T-cell (primary cell): ENCODE data around the gene TMEM240. TPM values are rescaled to one million over a fixed set of nuclear protein-coding genes. Genes with fewer than 3 reads are reported as not detected.

Experiments
- ATAC-seq, 4 experiments: fragments of 200-7000 bp in 3 of 4; fragments of 150-1000 bp in 1 of 4; cut with Tn5 transposase; replicated peaks in 1 of 4; 1 replicate in 3 of 4; 2 replicates in 1 of 4; pipeline ENCODE4 v1.10.0; 2021; ENCODE audit warnings: moderate library complexity in 3 of 4, mild to moderate bottlenecking in 2 of 4, moderate number of reproducible peaks in 1 of 4
- CTCF ChIA-PET, 2 donors: fragments of 300-600 bp; sonication (Branson Sonifier 250); formaldehyde crosslinking; loops; one replicate each; lab custom pipeline; 2022; ENCODE audit warnings: antibody characterized with exemption in 2 of 2; lab: Charles Lee
- POLR2A ChIA-PET, 2 donors: fragments of 300-600 bp; sonication (Branson Sonifier 250); formaldehyde crosslinking; loops; one replicate each; lab custom pipeline; 2022; ENCODE audit warnings: antibody characterized with exemption in 2 of 2; lab: Charles Lee
- DNase-seq, 35 experiments: peaks; one replicate each; pipeline versions ENCODE4 v3.0.0 to v3.0.0-alpha.2; 2013 to 2023
- H3K27ac ChIP-seq: one replicate; pipeline ENCODE4 v1.5.1; 2013; ENCODE audit warnings: low read length
- H3K27me3 ChIP-seq, 2 experiments: replicated peaks in 1 of 2; 1 replicate in 1 of 2; 2 replicates in 1 of 2; pipeline versions ENCODE4 v1.6.1 to v1.7.0; 2013; ENCODE audit warnings: low read length in 1 of 2, mixed read lengths in 1 of 2; ENCODE audit not compliant: control insufficient read depth in 2 of 2, insufficient read depth in 2 of 2; ENCODE audit errors: extremely low read depth in 1 of 2
- H3K36me3 ChIP-seq, 2 donors: 1 replicate in 1 of 2; 2 replicates in 1 of 2; pipeline versions ENCODE4 v1.6.1 to v1.7.0; 2013; ENCODE audit warnings: low read length in 1 of 2; ENCODE audit not compliant: control insufficient read depth in 2 of 2, insufficient read depth in 1 of 2; ENCODE audit errors: extremely low read depth in 1 of 2
- H3K4me1 ChIP-seq, 2 experiments: 1 replicate in 1 of 2; 2 replicates in 1 of 2; pipeline versions ENCODE4 v1.6.1 to v1.7.0; 2013; ENCODE audit warnings: low read length in 2 of 2, mixed read lengths in 1 of 2; ENCODE audit not compliant: insufficient read depth in 2 of 2, control insufficient read depth in 1 of 2; ENCODE audit errors: extremely low read depth in 1 of 2
- H3K4me3 ChIP-seq, 2 donors: 1 replicate in 1 of 2; 2 replicates in 1 of 2; pipeline versions ENCODE4 v1.5.1 to v1.7.0; 2013; ENCODE audit warnings: mild to moderate bottlenecking in 2 of 2, low read length in 1 of 2, moderate library complexity in 1 of 2; ENCODE audit not compliant: control insufficient read depth in 1 of 2; ENCODE audit errors: extremely low read depth in 1 of 2
- H3K9me3 ChIP-seq: 2 replicates; pipeline ENCODE4 v1.7.0; 2013
- H3K27ac Mint-ChIP-seq, 2 donors: one replicate each; pipeline ENCODE4 v1.8.0; 2020 to 2021; ENCODE audit warnings: mild to moderate bottlenecking in 2 of 2, mixed read lengths in 2 of 2
- H3K27me3 Mint-ChIP-seq, 2 donors: one replicate each; pipeline ENCODE4 v1.8.0; 2021 to 2022; ENCODE audit warnings: mixed read lengths in 2 of 2
- H3K36me3 Mint-ChIP-seq: one replicate; pipeline ENCODE4 v1.8.0; 2021; ENCODE audit warnings: mixed read lengths
- H3K4me1 Mint-ChIP-seq, 3 donors: one replicate each; pipeline ENCODE4 v1.8.0; 2020 to 2022; ENCODE audit warnings: mixed read lengths in 3 of 3, mild to moderate bottlenecking in 1 of 3
- H3K4me3 Mint-ChIP-seq, 3 donors: one replicate each; pipeline ENCODE4 v1.8.0; 2020 to 2022; ENCODE audit warnings: mild to moderate bottlenecking in 3 of 3, mixed read lengths in 3 of 3, moderate library complexity in 3 of 3
- H3K9me3 Mint-ChIP-seq, 3 donors: one replicate each; pipeline ENCODE4 v1.8.0; 2020 to 2022; ENCODE audit warnings: mixed read lengths in 3 of 3
- WGBS: methylation state at CpG from one replicate; pipeline ENCODE4 v1.1.5; 2013; ENCODE audit warnings: missing lambda C conversion rate; ENCODE audit not compliant: insufficient coverage; 5-methylcytosine and 5-hydroxymethylcytosine counted together
- total RNA-seq, 35 experiments: library from RNA in 6 of 35; stranded (reverse) in 6 of 35; fragments of 120-200 nt in 1 of 35; gene quantifications; one replicate each; pipeline versions ENCODE4 v1.2.1 to v1.2.4 and lab custom pipeline; 2013 to 2026

TMEM240 gene
- total RNA-seq, 5 donors from 2014 or later (not counting 1 experiment from before 2014, with no cell fraction given) = 1.0 to 3.1 (median 1.4) TPM

GRCh38 chr1:1574721-1575537 is 34.5 kb upstream of the TMEM240 start, which contains the start of gene SSU72:
TSS of gene SSU72 (minus strand) at chr1:1574863. CDS start at chr1:1574557, 306 bp downstream.
- ATAC-seq = peak; percentile 85 to 90 (median 86)
- Mint-ChIP-seq H3K4me3 (peak within 1 kb of the TSS; percentile 90 to 96 (median 95)), H3K27me3 (no peaks in the 10 kb centered on the region), H3K9me3 (no peaks in the 10 kb centered on the region), H3K4me1 (peaks cover 31 to 42% (median 33%) of the 10 kb centered on the region in 3 donors), H3K36me3 (peaks cover 8% of the 10 kb centered on the region), H3K27ac (peak within 1 kb of the TSS; percentile 99)
- Histone ChIP-seq H3K36me3 (peaks cover 0 to 4% of the 10 kb centered on the region in 2 donors), H3K4me1 (peaks cover 12 to 46% of the 10 kb centered on the region in 2 experiments), H3K27ac (peak within 1 kb of the TSS; percentile 98), H3K4me3 (peak within 1 kb of the TSS; percentile 82 to 89), H3K27me3 (peaks cover 0 to 8% of the 10 kb centered on the region in 2 experiments), H3K9me3 (no peaks in the 10 kb centered on the region)
- CTCF ChIA-PET = no interaction called here
- DNase-seq = peak; percentile 83 to 97 (median 91)
- 1% methylated on average over 85 of the region's 87 CpGs for WGBS
- POLR2A ChIA-PET = no interaction called here

GRCh38 chr1:1573843-1574720 is 33.7 kb upstream of the TMEM240 start:
- Mint-ChIP-seq H3K9me3 (no peaks in the 10 kb centered on the region), H3K27ac (peak overlapping the region; percentile 94 to 97), H3K4me1 (peaks cover 39 to 50% (median 41%) of the 10 kb centered on the region in 3 donors), H3K27me3 (no peaks in the 10 kb centered on the region), H3K36me3 (peaks cover 9% of the 10 kb centered on the region), H3K4me3 (peak overlapping the region; percentile 90 to 96 (median 95))
- peaks cover 12 to 53% of the 10 kb centered on the region in 2 experiments for H3K4me1 ChIP-seq
- ChIA-PET CTCF (interaction anchor here in 1 of 2 donors (0.6 to 0.7 kb wide), 2 partner anchors 27 to 63 kb away, joined by 3 read pairs; no protein-coding TSS in a partner anchor), POLR2A (no interaction called here)
- H3K9me3 ChIP-seq = no peaks in the 10 kb centered on the region
- DNase-seq = peak in 28 of 35 experiments; percentile 49 to 88 (median 68)
- H3K27me3 ChIP-seq = peaks cover 0 to 7% of the 10 kb centered on the region in 2 experiments
- peaks cover 0 to 9% of the 10 kb centered on the region in 2 donors for H3K36me3 ChIP-seq
- H3K27ac ChIP-seq = peak overlapping the region; percentile 98
- under 1% methylated on average over 89 of the region's 96 CpGs for whole genome bisulfite sequencing
- H3K4me3 ChIP-seq = peak overlapping the region; percentile 82 to 89
- peak; percentile 84 to 85 (median 84) for ATAC-seq

GRCh38 chr1:1569341-1569740 is 28.9 kb upstream of the TMEM240 start:
- WGBS = no CpG with 5 or more reads among the region's 7 CpGs
- no peaks in the 10 kb centered on the region for H3K9me3 Mint-ChIP-seq
- no peak overlapping the region for H3K27ac ChIP-seq
- ATAC-seq (no peak), DNase-seq (no peak)
- peaks cover 24% of the 10 kb centered on the region for H3K36me3 Mint-ChIP-seq
- H3K9me3 ChIP-seq = no peaks in the 10 kb centered on the region
- H3K27ac Mint-ChIP-seq = peak overlapping the region in 1 of 2 donors; percentile 22
- CTCF ChIA-PET = interaction anchor here in 1 of 2 donors (0.8 kb wide), 1 partner anchor 45 kb away, joined by 3 read pairs; no protein-coding TSS in a partner anchor
- H3K4me1 Mint-ChIP-seq = peaks cover 50 to 70% (median 67%) of the 10 kb centered on the region in 3 donors
- H3K27me3 Mint-ChIP-seq = no peaks in the 10 kb centered on the region
- POLR2A ChIA-PET = no interaction called here
- no peak overlapping the region for H3K4me3 Mint-ChIP-seq
- no peak overlapping the region for H3K4me3 ChIP-seq
- H3K27me3 ChIP-seq = no peaks in the 10 kb centered on the region
- peaks cover 9 to 75% of the 10 kb centered on the region in 2 experiments for H3K4me1 ChIP-seq
- peaks cover 8 to 26% of the 10 kb centered on the region in 2 donors for H3K36me3 ChIP-seq

- POLR2A ChIA-PET = interaction anchor here in 1 of 2 donors (0.7 kb wide), 1 partner anchor 15 kb away, joined by 5 read pairs; no protein-coding TSS in a partner anchor
These were observed 27.5 kb upstream of the TMEM240 start for GRCh38 chr1:1567891-1568291.

GRCh38 chr1:1567152-1567875 is 26.9 kb upstream of the TMEM240 start:
- Histone ChIP-seq H3K36me3 (peaks cover 18 to 46% of the 10 kb centered on the region in 2 donors), H3K9me3 (no peaks in the 10 kb centered on the region), H3K4me1 (peaks cover 0 to 62% of the 10 kb centered on the region in 2 experiments), H3K27me3 (no peaks in the 10 kb centered on the region), H3K4me3 (no peak overlapping the region), H3K27ac (no peak overlapping the region)
- no peak for DNase-seq
- Mint-ChIP-seq H3K27ac (no peak overlapping the region), H3K4me3 (peak overlapping the region in 1 of 3 donors; percentile 33), H3K27me3 (no peaks in the 10 kb centered on the region), H3K9me3 (no peaks in the 10 kb centered on the region), H3K4me1 (peaks cover 42 to 60% (median 59%) of the 10 kb centered on the region in 3 donors), H3K36me3 (peaks cover 36% of the 10 kb centered on the region)
- ChIA-PET CTCF (no interaction called here), POLR2A (interaction anchor here in 1 of 2 donors (0.7 kb wide), 1 partner anchor 15 kb away, joined by 5 read pairs; no protein-coding TSS in a partner anchor)
- 94% methylated on average over 10 of the region's 31 CpGs for WGBS
- no peak for ATAC-seq

More at GRCh38 chr1:1567891-1568291, 27.5 kb upstream of the TMEM240 start:
- Mint-ChIP-seq H3K27me3 (no peaks in the 10 kb centered on the region), H3K27ac (no peak overlapping the region), H3K36me3 (peaks cover 32% of the 10 kb centered on the region), H3K9me3 (no peaks in the 10 kb centered on the region), H3K4me1 (peaks cover 43 to 65% (median 64%) of the 10 kb centered on the region in 3 donors), H3K4me3 (peak overlapping the region in 1 of 3 donors; percentile 33)
- 83% methylated on average over 6 of the region's 10 CpGs for WGBS
- no peak for ATAC-seq
- Histone ChIP-seq H3K4me1 (peaks cover 3 to 68% of the 10 kb centered on the region in 2 experiments), H3K36me3 (peaks cover 13 to 41% of the 10 kb centered on the region in 2 donors), H3K27me3 (no peaks in the 10 kb centered on the region), H3K4me3 (no peak overlapping the region), H3K9me3 (no peaks in the 10 kb centered on the region), H3K27ac (no peak overlapping the region)
- no peak for DNase-seq
- CTCF ChIA-PET = no interaction called here
